Posterior vena cava (tissue), 2 donors: ENCODE results near the gene PCSK6. TPM values are rescaled to one million over a fixed set of nuclear protein-coding genes. Genes with fewer than 3 reads are reported as not detected.
"Not testable (repeated sequence)": the region's sequence is repeated elsewhere in the genome, so short reads cannot be mapped to it uniquely, and the experiment has no call there.

Experiments
- DNase-seq: peaks from one replicate; pipeline ENCODE4 v3.0.0-alpha.2; 2020; ENCODE audit warnings: low spot score
- intact Hi-C, 2 donors: fragments of 100-400 bp; cut with DNase I; formaldehyde crosslinking; loops; one replicate each; pipeline versions ENCODE4 v1.14.1 to v1.14.2; 2022 to 2023
- total RNA-seq, 2 donors: library from RNA; stranded (reverse); fragmentation: NEBNext Ultra II Directional; extraction: Animal tissue kit (Norgen Biotek cat#: 25700); gene quantifications; one replicate each; pipeline ENCODE4 v1.2.1, GENCODE V29; 2021
- donor health status: DM: yes; HTN: yes; CAD: no.
- donor health status: DM: yes; HTN: yes; CAD: no.

PCSK6 gene
- total RNA-seq, 2 donors from 2014 or later = 9.2 to 9.8 TPM

DNA sequence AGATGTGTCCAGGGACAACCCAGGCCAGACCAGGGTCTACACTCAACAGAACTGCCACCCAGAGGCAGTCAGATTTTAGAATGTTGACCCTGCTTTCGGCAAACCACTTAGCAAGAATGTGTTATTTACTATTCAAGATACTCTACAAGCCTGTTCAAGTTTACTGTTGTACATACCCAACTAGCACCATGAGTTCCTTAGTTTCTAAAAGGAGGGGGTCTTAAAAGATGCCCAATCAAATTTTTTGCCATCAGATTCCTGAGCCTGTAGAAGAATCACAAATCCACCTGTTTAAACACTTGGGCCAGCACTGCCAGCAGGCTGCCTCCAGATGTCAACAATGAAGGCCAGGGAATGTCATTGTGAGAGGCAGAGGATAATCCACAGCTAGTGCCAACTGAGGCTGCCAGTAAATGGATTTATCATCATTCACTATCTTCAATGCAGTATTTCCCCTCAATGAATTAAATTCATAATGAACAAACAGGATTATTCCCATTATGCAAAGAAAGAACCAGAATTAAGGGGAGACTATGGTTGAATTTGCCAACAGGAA is 150.9 kb downstream of the PCSK6 start:
- intact Hi-C loops = no loop called here

DNA sequence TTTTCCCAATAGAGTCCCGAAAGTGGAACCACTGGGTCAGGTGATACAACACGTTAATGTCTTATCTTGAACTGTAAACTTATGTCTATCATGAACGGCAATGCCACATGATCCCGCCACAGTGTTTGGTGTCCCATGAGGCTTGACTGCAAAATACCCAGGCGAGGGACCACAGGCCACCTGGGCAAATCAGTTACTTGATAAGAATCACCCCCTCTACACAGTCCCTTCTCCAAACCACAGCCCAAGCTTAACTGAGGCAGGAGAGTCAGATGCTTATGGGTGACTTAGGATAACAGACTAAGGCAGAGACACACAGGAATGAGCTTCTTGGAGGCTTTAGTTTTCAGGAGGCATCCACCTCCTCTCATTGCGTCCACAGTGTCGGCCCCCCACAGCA is 151.5 kb downstream of the PCSK6 start:
- DNase-seq = no peak
- intact Hi-C loops = no loop called here

More for the DNA sequence above, 150.9 kb downstream of the PCSK6 start:
- DNase-seq = no peak

GRCh38 chr15:101333907-101334789 is 155.4 kb downstream of the PCSK6 start:
- DNase-seq, intact Hi-C loops: not testable (repeated sequence)

GRCh38 chr15:101332061-101332467 is 157.4 kb downstream of the PCSK6 start:
- intact Hi-C loops = no loop called here

DNA sequence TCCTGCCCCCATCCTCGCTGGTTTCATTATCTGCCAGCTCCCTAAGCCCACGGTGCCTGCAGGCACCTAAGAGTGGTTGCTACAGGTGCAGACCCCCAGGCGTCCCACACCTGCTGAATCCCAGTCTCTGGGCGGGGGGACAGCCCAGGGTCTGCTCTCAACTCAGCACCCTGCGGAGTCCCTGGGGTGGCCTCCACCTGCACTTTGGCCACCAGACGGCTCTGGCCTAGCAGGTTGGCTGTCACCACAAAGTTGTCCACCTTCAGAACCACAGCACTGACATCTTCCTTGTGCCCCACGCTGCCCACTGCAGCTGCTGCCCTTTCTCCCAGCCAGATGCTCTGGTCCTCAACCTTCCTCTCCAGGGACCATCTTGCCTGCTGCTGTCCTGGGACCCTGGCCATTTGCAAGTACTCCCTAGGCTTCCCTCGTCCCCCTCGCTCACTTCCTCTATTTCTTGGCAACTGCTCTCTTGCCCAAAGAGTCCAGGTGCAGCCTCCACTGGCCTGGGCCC is 159.6 kb downstream of the PCSK6 start:
- intact Hi-C loops = no loop called here
- no peak for DNase-seq

More at GRCh38 chr15:101332061-101332467, 157.4 kb downstream of the PCSK6 start:
- no peak for DNase-seq

DNA sequence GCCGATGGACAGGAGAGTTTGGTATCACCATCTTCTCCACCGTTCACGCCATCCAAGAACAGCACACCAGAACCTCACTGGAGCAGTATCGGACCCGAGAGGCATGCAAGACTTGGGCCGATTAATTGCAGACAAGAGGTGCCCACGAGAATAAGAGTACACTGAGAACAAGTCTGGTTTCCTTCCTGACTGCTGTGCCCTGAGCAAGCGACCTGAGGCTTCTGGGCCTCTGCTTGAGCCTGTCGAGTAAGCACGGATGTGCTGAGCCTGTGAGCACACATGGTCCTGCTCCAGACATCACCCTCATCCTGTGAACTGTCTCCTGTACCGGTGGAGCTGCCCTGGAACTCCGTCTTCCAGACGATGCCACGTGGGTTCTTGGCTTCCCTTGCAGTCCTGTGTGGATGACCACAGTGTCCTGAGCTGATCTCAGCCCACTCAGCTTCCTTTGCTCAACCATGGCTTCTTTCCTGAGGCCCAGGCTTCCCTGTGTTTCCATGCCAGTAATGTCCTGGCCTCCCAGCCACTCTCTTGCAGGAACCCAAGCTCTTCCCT is 160.1 kb downstream of the PCSK6 start:
- intact Hi-C loops = no loop called here
- no peak for DNase-seq

- no peak for DNase-seq
- intact Hi-C loops = no loop called here
Observed at GRCh38 chr15:101328001-101328400, 161.5 kb downstream of the PCSK6 start.

DNA sequence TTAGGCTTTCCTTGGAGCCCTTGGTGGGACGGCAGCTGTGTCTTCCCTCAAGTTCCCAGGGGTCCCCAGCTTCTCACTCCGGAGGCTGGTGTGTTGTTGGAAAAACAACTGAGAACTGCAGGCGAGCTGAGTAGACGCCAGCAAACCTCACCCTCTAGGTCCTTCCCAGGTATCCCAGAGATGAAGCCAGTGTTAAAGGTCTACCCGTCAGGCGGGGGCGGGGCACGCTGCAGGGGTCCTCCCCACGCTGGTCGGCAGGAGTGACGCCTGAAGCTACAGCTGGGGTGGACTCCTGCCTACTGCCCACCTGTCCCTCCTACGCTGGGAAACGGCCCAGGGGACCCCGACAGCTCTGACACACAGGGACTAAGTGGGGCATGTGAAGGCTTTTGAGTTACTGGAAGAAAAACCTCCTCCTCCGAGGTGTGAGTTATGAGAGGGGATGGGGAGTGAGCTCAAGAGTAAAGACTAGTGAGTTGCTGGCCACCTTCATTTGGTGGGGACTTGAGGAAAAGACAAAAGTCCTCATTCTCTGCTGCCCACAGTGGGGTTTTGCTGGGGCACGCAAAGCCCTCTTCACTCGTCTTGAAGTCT is 162.3 kb downstream of the PCSK6 start:
- no peak for DNase-seq
- intact Hi-C loops = no loop called here

DNA sequence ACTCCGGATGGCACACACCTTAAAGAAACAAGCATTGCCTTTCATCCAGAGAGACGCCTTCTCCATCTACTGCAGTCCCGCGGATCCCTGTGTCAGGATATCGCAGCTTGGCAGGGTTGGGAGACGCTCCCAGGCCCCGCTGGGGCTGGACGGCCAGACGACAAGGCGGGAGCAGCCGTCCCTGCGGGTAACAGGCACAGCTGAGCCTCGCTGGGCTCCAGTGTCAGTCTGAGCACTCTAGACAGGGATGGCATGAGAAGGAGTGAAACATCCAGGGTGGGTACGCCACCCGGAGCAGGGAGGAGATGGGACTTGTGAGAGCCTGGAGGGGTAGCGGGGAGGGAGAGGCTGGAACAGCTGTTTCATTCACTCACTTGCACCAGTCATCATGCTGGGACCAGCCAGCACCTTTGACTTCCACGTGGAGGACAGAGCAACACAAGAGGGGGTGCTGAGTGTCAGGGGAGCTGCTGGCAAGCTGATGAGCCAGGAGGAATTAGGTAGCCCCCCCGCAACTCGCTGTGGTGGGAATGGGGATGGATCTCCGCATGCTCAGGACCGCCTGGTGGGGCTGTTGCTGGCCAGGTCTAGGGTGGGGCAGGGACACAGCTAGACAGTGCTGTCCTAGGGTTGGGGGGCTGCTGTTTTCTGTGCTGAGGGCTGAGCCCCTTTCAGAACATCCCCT is 162.9 kb downstream of the PCSK6 start:
- intact Hi-C loops = no loop called here
- DNase-seq = peak; percentile 62

DNA sequence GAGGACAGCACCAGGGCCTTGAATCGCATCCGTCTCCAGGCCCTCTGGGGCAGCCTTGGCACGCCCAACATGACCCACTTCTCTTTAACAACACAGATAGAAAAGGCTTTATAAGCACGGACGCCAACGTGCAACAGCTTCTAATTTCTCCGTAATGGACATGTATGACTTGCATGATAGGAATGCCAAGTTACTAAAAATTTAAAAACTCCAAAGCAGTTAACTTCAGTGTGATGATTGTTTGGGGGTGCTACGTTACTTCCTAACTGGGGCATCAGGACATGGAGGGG is 163.5 kb downstream of the PCSK6 start:
- intact Hi-C loops = no loop called here
- DNase-seq = no peak

DNA sequence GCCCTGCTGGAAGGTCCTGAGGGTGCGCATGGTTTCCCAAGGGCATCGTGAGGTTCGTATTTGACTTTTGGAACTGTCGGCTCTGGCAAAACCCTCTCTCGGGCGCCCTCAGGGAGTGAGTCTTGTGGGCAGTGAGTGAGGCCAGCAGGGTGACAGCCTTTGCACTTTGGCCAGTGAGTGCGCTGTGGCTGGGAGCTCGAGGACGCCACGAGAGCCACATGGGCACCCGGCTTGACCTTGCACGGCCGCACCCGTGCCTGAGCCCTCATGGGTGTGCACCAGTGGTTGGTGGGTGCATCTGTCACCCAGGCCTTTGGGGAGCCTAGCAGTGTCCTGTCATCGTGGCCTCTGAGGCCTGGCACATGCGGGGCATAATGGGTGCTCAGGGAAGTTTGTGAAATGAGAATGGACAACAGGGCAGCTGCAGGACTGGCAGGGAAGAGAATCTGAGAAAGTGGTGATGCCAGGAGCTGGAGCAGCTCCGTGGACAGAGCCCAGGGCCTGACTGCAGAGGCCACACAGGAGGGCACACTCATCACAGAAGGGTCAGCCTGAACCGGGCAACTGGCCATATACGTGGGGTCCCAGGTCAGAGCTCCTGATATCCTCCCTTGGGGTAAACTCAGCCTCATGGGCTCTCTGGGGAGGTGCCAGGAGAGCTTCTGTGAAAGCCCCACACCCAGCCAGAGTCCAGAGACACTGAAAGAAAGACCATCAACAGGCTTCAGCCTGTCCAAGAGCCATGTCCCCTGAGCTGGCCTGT is 164.1 kb downstream of the PCSK6 start:
- intact Hi-C loops = no loop called here
- peak; percentile 76 for DNase-seq

DNA sequence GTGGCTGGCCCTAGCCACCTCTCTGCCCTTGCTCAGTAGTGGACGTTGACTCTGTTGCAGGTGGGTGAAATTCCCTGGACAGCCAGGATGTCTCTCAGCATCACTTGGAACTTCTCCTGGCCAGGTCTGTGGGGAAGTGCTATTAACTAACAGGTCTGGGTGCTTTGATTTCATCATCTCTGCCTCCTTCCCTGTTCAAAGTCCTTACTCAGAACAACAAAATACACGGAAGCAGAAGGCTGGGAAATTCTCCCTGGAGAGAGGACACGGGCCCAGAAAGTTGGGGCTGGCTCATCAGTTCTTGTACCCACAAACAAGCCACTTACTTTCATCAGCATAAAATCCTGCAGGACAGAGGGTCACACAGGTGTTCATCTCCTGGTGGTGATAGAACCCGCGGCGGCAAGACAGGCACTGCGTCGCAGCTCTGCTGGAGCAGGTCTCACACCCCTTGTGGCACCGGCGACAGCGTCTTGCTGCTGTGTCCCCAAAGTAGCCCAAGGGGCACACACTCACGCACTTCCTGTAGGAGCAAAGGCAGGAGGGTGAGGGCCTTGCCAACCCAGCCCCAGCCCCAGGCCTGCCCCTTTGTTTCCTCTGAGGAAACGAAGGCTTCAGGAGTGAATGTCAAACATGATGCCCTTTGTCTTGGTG is 164.9 kb downstream of the PCSK6 start:
- intact Hi-C loops = no loop called here
- peak; percentile 40 for DNase-seq

GRCh38 chr15:101323793-101324523 is 165.5 kb downstream of the PCSK6 start:
- DNase-seq = no peak
- intact Hi-C loops = no loop called here

- intact Hi-C loops = no loop called here
- DNase-seq = no peak
Observed at GRCh38 chr15:101322854-101323477, 166.5 kb downstream of the PCSK6 start.

DNA sequence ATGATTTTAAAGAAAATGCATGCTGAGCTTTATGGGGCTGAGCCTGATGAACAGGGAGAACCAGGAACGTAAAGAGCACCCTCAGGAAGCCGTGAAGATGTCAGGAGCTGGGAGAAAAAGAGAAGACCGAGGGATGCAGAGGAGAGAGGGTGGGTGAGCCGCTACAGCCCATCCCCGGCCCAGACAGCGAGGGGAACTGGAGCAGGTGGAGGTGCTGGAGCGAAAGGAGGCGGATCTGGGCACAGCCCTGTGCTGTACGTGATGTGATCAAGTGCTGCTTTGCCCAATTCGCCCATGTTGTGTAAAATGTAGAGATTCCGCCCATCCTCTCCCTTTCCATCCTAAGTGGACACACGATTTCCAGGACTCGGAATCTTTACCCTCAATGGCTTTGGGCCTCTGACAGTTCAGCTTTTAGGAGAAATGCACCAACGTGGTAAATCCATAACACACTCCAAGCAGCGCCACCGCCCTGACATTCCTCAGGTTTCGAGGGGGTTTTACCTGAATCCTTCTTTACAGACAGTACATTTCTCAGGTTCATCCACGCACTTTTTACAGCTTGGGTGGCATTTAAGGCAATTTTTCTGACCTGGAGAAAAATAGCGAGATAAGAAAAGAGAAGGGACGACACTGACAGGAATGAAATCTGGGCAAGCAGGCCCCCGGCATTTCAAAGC is 167.4 kb downstream of the PCSK6 start:
- intact Hi-C loops = no loop called here

GRCh38 chr15:101320501-101321052 is 168.9 kb downstream of the PCSK6 start:
- intact Hi-C loops = no loop called here
- DNase-seq = no peak

More for the DNA sequence above, 167.4 kb downstream of the PCSK6 start:
- no peak for DNase-seq
